HCT116 (cell line): ENCODE measurements around the gene RNF169. TPM values are rescaled to one million over a fixed set of nuclear protein-coding genes. Genes with fewer than 3 reads are reported as not detected.

Experiments used
- ATAC-seq: fragments of 200-7000 bp; cut with Tn5 transposase; 2 replicates; pipeline ENCODE4 v1.9.1; 2020; ENCODE audit warnings: mild to moderate bottlenecking, moderate library complexity
- BruUV-seq: library from RNA; stranded (reverse); fragments of 400-500 nt; replicated peaks from 2 replicates; lab custom pipeline; 2021; lab: Mats Ljungman, UMichigan
- CTCF ChIA-PET: fragments of 300-600 bp; sonication (Branson Sonifier 250); formaldehyde crosslinking; loops from one replicate; lab custom pipeline; 2021; ENCODE audit warnings: antibody characterized with exemption; lab: Charles Lee
- POLR2A ChIA-PET: fragments of 300-600, 350-600 bp; sonication (Branson Sonifier 250); formaldehyde crosslinking; loops from one replicate; lab custom pipeline; 2021; ENCODE audit warnings: antibody characterized with exemption; lab: Charles Lee
- RAD21 ChIA-PET, 2 experiments: fragments of 300-600 bp; sonication (Branson Sonifier 250); formaldehyde crosslinking; loops; one replicate each; lab custom pipeline; 2023; ENCODE audit warnings: low total read pairs in 2 of 2; ENCODE audit not compliant: uncharacterized antibody in 2 of 2, unreplicated experiment in 2 of 2, low non-redundant PET in 1 of 2; lab: Charles Lee
- DNase-seq: peaks from one replicate; pipeline ENCODE4 v3.0.0-alpha.2; 2010; ENCODE audit warnings: low read depth, low spot score
- H2AFZ ChIP-seq: fragments of 200-600 bp; shearing (Covaris generic), sonication (generic); 2 replicates; pipeline ENCODE4 v1.6.1; 2017; ENCODE audit warnings: low read depth, mixed run types, mixed read lengths, antibody characterized with exemption, low read length; ENCODE audit not compliant: poor library complexity, severe bottlenecking
- H3K27ac ChIP-seq: 2 replicates; pipeline ENCODE4 v1.5.1; 2012; ENCODE audit warnings: low read depth, low read length
- H3K27me3 ChIP-seq: fragments of 200-600 bp; sonication (generic); 2 replicates; pipeline ENCODE4 v1.6.1; 2016; ENCODE audit warnings: mixed run types, low read length, mixed read lengths; ENCODE audit not compliant: insufficient read depth
- H3K36me3 ChIP-seq, 2 experiments: fragments of 200-500 bp in 1 of 2; fragments of 200-600 bp in 1 of 2; sonication (Bioruptor generic) in 1 of 2; sonication (generic) in 1 of 2; 2 replicates each; pipeline versions ENCODE4 v1.5.1 to v1.6.1; 2014 to 2016; ENCODE audit warnings: low read length in 2 of 2, inconsistent platforms in 1 of 2, mixed read lengths in 1 of 2, mixed run types in 1 of 2; ENCODE audit not compliant: insufficient read depth in 2 of 2, control insufficient read depth in 1 of 2
- H3K4me1 ChIP-seq, 2 experiments: fragments of 200-600 bp in 1 of 2; sonication (generic) in 1 of 2; 2 replicates each; pipeline versions ENCODE4 v1.5.1 to v1.6.1; 2012 to 2017; ENCODE audit warnings: low read length in 2 of 2, inconsistent platforms in 1 of 2, mild to moderate bottlenecking in 1 of 2, mixed read lengths in 1 of 2, mixed run types in 1 of 2, moderate library complexity in 1 of 2; ENCODE audit not compliant: insufficient read depth in 2 of 2, control insufficient read depth in 1 of 2
- H3K4me2 ChIP-seq: fragments of 200-600 bp; sonication (generic); 2 replicates; pipeline ENCODE4 v1.6.1; 2017; ENCODE audit warnings: mixed run types, low read length, mixed read lengths
- H3K4me3 ChIP-seq, 2 experiments: fragments of 200-600 bp in 1 of 2; sonication (generic) in 1 of 2; replicated peaks in 1 of 2; 2 replicates each; pipeline ENCODE4 v1.5.1; 2011 to 2016; ENCODE audit warnings: low read length in 2 of 2, control low read depth in 1 of 2, low read depth in 1 of 2, mild to moderate bottlenecking in 1 of 2, mixed read lengths in 1 of 2, mixed run types in 1 of 2
- H3K79me2 ChIP-seq: fragments of 200-600 bp; sonication (generic); 2 replicates; pipeline ENCODE4 v1.6.1; 2017; ENCODE audit warnings: mild to moderate bottlenecking, mixed run types, low read length, moderate library complexity, mixed read lengths; ENCODE audit not compliant: insufficient read depth
- H3K9ac ChIP-seq: fragments of 200-600 bp; sonication (generic); 2 replicates; pipeline ENCODE4 v1.6.1; 2016; ENCODE audit warnings: low read length, mixed read lengths
- H3K9me2 ChIP-seq: fragments of 200-600 bp; sonication (generic), shearing (Covaris generic); 2 replicates; pipeline ENCODE4 v1.6.1; 2017; ENCODE audit warnings: mixed run types, mild to moderate bottlenecking, moderate library complexity; ENCODE audit not compliant: insufficient read depth
- H3K9me3 ChIP-seq, 2 experiments: fragments of 200-500 bp in 1 of 2; fragments of 200-600 bp in 1 of 2; sonication (Bioruptor generic) in 1 of 2; sonication (generic) in 1 of 2; 2 replicates each; pipeline ENCODE4 v1.6.1; 2014 to 2017; ENCODE audit warnings: low read length in 2 of 2, mixed read lengths in 2 of 2, inconsistent platforms in 1 of 2, low read depth in 1 of 2, mild to moderate bottlenecking in 1 of 2, mixed run types in 1 of 2, moderate library complexity in 1 of 2; ENCODE audit not compliant: control insufficient read depth in 1 of 2, insufficient read depth in 1 of 2
- H4K20me1 ChIP-seq: fragments of 200-600 bp; sonication (generic), shearing (Covaris generic); 2 replicates; pipeline ENCODE4 v1.6.1; 2017; ENCODE audit warnings: mixed run types, mild to moderate bottlenecking, moderate library complexity; ENCODE audit not compliant: insufficient read depth
- ATF3 ChIP-seq: IDR thresholded peaks from 2 replicates; pipeline ENCODE4 v1.6.1; 2012
- CEBPB ChIP-seq: IDR thresholded peaks from 2 replicates; pipeline ENCODE4 v1.6.1; 2012; ENCODE audit warnings: low read depth
- ELF1 ChIP-seq: IDR thresholded peaks from 2 replicates; pipeline ENCODE4 v1.6.1; 2012; ENCODE audit warnings: low read depth, borderline replicate concordance
- EZH2 ChIP-seq: fragments of 200-600 bp; sonication (generic); IDR thresholded peaks from 2 replicates; pipeline ENCODE4 v1.6.1; 2017; ENCODE audit warnings: antibody characterized with exemption, mixed run types
- JUND ChIP-seq: IDR thresholded peaks from 2 replicates; pipeline ENCODE4 v1.6.1; 2012
- POLR2AphosphoS5 ChIP-seq: IDR thresholded peaks from 2 replicates; pipeline ENCODE4 v1.6.1; 2011; ENCODE audit warnings: mild to moderate bottlenecking, low read depth, low read length, moderate library complexity
- RAD21 ChIP-seq: IDR thresholded peaks from 2 replicates; pipeline ENCODE4 v1.6.1; 2012; ENCODE audit warnings: low read depth, mild to moderate bottlenecking
- SIN3A ChIP-seq: IDR thresholded peaks from 2 replicates; pipeline ENCODE4 v1.6.1; 2012; ENCODE audit warnings: low read depth
- YY1 ChIP-seq: IDR thresholded peaks from 2 replicates; pipeline ENCODE4 v1.6.1; 2011; ENCODE audit warnings: low read length, low read depth, moderate library complexity, mild to moderate bottlenecking; ENCODE audit not compliant: insufficient replicate concordance; ENCODE audit errors: extremely low read depth
- ZBTB33 ChIP-seq: IDR thresholded peaks from 2 replicates; pipeline ENCODE4 v1.6.1; 2011; ENCODE audit warnings: mild to moderate bottlenecking, low read length, moderate library complexity; ENCODE audit not compliant: insufficient replicate concordance; ENCODE audit errors: extremely low read depth
- intact Hi-C: fragments of 100-400 bp; cut with micrococcal nuclease; formaldehyde crosslinking; loops from 2 replicates; pipeline ENCODE4 v1.10.0; 2022
- total RNA-seq: library from RNA; stranded (reverse); gene quantifications from one replicate; pipeline ENCODE4 v1.2.1, GENCODE V29; 2021; ENCODE audit not compliant: unreplicated experiment
- TF ChIP-seq, protein P1 (sequence below): IDR thresholded peaks from 2 replicates; pipeline ENCODE4 v1.6.1; 2012; ENCODE audit warnings: low read depth

RNF169 gene
- total RNA-seq, 1 experiment from 2014 or later, result 22.5 TPM

DNA sequence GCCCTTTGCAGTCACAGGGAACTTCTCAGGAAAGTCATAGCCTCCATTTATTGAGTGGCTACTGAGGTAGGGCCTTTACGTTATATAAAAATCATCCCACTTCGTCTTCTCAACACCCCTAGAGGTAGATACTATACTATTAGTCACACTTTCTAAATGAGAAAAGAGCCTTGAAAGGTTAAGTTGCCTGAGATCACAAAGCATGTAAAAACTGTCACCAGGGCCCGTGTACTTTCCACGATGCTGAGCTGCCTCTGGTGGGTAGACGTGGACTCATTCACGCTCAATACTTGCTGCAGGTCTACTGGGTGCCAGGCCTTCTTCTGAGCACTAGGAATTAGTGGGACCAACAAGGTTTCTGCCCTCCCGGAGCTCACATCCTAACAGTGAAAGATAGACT is 33.7 kb upstream of the RNF169 start:
- TF ChIP-seq RAD21, result no peak
- no peak for TF ChIP-seq ATF3
- no peak for TF ChIP-seq SIN3A
- no peak for TF ChIP-seq EZH2
- no peak for TF ChIP-seq ELF1
- TF ChIP-seq ZBTB33, result no peak
- TF ChIP-seq CEBPB, result no peak
- TF ChIP-seq POLR2AphosphoS5, result no peak
- TF ChIP-seq YY1, result no peak
- TF ChIP-seq, protein P1, sequence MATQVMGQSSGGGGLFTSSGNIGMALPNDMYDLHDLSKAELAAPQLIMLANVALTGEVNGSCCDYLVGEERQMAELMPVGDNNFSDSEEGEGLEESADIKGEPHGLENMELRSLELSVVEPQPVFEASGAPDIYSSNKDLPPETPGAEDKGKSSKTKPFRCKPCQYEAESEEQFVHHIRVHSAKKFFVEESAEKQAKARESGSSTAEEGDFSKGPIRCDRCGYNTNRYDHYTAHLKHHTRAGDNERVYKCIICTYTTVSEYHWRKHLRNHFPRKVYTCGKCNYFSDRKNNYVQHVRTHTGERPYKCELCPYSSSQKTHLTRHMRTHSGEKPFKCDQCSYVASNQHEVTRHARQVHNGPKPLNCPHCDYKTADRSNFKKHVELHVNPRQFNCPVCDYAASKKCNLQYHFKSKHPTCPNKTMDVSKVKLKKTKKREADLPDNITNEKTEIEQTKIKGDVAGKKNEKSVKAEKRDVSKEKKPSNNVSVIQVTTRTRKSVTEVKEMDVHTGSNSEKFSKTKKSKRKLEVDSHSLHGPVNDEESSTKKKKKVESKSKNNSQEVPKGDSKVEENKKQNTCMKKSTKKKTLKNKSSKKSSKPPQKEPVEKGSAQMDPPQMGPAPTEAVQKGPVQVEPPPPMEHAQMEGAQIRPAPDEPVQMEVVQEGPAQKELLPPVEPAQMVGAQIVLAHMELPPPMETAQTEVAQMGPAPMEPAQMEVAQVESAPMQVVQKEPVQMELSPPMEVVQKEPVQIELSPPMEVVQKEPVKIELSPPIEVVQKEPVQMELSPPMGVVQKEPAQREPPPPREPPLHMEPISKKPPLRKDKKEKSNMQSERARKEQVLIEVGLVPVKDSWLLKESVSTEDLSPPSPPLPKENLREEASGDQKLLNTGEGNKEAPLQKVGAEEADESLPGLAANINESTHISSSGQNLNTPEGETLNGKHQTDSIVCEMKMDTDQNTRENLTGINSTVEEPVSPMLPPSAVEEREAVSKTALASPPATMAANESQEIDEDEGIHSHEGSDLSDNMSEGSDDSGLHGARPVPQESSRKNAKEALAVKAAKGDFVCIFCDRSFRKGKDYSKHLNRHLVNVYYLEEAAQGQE, result no peak
- TF ChIP-seq JUND, result no peak
- intact Hi-C loops, result no loop called here
- ChIA-PET RAD21 (no interaction called here), CTCF (no interaction called here), POLR2A (no interaction called here)
- H3K9me2 ChIP-seq, result no peaks in the 10 kb centered on the region
- no peak overlapping the region for H3K4me3 ChIP-seq
- no peak for ATAC-seq
- no peaks in the 10 kb centered on the region for H3K4me1 ChIP-seq
- DNase-seq, result no peak
- H3K79me2 ChIP-seq, result no peaks in the 10 kb centered on the region
- no peaks in the 10 kb centered on the region for H3K36me3 ChIP-seq
- no peak overlapping the region for H3K9ac ChIP-seq
- H4K20me1 ChIP-seq, result no peaks in the 10 kb centered on the region
- H3K27ac ChIP-seq, result no peak overlapping the region
- no peaks in the 10 kb centered on the region for H3K27me3 ChIP-seq
- no TSS peak for BruUV-seq
- H2AFZ ChIP-seq, result no peak overlapping the region
- H3K4me2 ChIP-seq, result no peak overlapping the region
- no peaks in the 10 kb centered on the region for H3K9me3 ChIP-seq
